Gastrocnemius medialis (tissue), 4 donors: ENCODE data around the gene IL17RB.

Experiments
- CTCF ChIP-seq, 5 experiments: fragments of 450-650 bp in 3 of 5; fragments of 200-600 bp in 2 of 5; sonication (generic) in 2 of 5; IDR thresholded peaks in 4 of 5; conservative IDR thresholded peaks in 1 of 5; 1 replicate in 4 of 5; 2 replicates in 1 of 5; pipeline ENCODE4 v1.5.1; 2016 to 2019; ENCODE audit warnings: antibody characterized with exemption in 5 of 5, mild to moderate bottlenecking in 3 of 5, moderate library complexity in 3 of 5
- POLR2A ChIP-seq, 2 donors: fragments of 450-650 bp; IDR thresholded peaks; one replicate each; pipeline ENCODE4 v1.6.1; 2017; ENCODE audit warnings: antibody characterized with exemption in 2 of 2, mild to moderate bottlenecking in 2 of 2, moderate library complexity in 2 of 2

DNA sequence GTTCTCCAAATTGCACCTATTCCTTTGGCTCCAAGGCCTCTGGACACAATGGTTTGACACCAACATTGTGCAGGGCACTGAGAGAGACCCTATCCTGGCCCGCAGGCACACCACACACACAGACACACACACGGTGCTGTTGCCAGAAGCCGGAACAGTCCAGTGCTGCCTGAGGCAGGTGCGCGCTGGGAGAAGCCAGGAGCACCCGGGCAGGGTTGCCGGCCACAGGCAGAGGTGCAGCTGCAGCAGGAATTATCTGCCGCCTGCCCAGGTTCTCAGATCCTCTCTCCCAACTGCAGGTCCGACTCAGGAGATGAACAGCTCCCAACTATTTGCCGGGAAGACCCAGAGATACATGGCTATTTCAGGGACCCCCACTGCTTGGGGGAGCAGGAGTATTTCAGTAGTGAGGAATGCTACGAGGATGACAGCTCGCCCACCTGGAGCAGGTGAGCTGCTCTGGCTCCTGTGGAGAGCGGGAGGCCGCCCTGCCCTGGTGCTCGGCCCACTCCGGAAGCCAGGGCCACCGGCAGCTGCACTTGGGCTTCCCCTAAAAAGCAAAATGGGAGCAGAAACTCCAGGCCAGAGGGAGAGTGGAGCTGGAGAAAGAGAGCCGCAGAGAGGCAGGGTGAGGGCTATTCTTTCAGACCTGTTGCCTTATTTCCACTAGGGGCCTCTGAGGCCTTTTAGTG is 43.1 kb upstream of the IL17RB start:
- no peak for TF ChIP-seq CTCF (IDR thresholded peaks at IDR 0.05 in 4 of 5, conservative IDR thresholded peaks at IDR 0.05 in 1 of 5)
- no peak for TF ChIP-seq POLR2A (IDR thresholded peaks at IDR 0.05)
